HT1080 (cell line): Measurements from ENCODE around the gene NLRP5. TPM values are rescaled to one million over a fixed set of nuclear protein-coding genes. Genes with fewer than 3 reads are reported as not detected.

Experiments
- DNase-seq: peaks from one replicate; pipeline ENCODE4 v3.0.0-alpha.2; 2015; ENCODE audit warnings: low read depth
- total RNA-seq: library from RNA; depleted of rRNA; stranded (reverse); fragments of >200 nt; shearing (Covaris generic); gene quantifications from 2 replicates; pipeline ENCODE4 v1.2.3, GENCODE V29; 2014

The NLRP5 gene
- total RNA-seq, 1 experiment from 2014 or later = not detected

DNA sequence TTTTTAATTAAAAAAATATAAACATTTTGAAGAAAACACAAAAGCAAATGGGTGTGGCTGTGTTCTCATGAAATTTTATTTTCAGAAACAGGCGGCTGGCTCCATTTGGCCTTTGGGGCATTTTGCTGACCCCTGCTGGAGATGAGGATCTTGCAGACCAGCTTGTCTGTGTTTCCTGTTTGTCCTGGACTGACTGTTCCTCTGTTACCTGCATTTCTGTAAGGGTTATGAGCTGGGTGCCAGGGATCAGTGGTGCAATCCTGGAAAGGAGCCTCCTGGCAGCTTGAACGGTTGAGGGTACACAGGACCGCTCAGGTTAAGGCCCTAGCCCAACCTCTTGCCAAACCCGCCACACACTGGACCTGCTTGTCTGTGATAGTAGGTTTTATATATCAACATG lies 84.6 kb downstream of the NLRP5 start:
- peak; percentile 7 for DNase-seq

GRCh38 chr19:56076498-56076897 lies 89.9 kb downstream of the NLRP5 start:
- peak; percentile 44 for DNase-seq

DNA sequence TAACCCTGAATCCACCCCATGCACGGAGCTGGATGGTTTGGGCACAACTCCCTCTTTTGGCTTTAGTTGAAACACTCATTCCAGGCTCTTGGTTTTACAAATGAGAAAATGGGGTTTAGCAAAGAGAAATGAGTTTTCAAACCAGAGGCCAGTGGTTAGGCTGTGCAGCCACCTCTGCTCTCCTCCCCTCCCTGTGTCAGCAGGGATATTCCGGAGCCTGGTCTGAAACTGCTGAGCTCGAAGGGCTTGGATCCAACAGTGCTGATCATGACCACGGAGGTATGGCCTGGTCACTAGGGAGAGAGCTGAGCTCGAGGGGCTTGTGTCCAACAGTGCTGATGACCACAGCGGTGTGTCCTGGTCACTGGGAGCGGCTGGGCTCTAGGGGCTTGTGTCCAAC lies 93.0 kb downstream of the NLRP5 start:
- DNase-seq = no peak

DNA sequence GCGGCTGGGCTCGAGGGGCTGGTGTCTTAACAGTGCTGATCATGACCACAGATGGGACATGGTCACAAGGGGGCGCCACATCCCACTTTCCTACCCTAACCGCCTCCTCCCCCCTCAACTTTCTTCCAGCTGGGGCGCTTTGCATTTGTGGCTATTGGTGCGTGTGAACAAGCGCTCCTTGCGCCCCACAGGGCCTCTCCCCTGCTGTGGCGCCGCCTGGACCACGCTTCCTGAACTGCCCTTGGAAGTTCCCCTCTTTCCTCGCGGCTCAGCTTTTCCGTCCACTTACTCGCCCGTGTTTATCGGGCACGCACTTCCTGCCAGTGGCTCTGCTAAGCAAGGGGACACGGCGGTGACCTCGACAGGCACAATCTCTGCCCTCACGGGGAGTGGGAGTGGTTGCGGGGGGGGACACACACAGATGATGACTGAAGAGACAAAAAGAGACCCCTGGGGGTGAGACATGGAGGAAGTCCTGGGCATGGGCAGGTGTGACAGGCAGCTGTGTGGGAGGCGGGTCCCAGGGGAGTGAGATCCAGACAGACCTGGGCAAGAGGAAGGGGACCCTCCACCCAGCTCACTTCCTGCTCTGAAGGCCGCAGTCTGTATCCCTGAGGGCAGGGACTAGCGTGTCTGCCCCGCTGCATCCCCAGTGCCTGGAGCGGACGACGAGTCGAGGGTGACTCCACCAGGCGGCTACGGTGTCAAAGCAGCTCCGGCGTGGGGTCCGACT lies 94.3 kb downstream of the NLRP5 start:
- peak; percentile 51 for DNase-seq

GRCh38 chr19:56083668-56084067 lies 97.1 kb downstream of the NLRP5 start:
- no peak for DNase-seq

GRCh38 chr19:56084835-56085536 lies 98.4 kb downstream of the NLRP5 start:
- no peak for DNase-seq

- no peak for DNase-seq
Measured at GRCh38 chr19:56085571-56086275, 99.1 kb downstream of the NLRP5 start.

DNA sequence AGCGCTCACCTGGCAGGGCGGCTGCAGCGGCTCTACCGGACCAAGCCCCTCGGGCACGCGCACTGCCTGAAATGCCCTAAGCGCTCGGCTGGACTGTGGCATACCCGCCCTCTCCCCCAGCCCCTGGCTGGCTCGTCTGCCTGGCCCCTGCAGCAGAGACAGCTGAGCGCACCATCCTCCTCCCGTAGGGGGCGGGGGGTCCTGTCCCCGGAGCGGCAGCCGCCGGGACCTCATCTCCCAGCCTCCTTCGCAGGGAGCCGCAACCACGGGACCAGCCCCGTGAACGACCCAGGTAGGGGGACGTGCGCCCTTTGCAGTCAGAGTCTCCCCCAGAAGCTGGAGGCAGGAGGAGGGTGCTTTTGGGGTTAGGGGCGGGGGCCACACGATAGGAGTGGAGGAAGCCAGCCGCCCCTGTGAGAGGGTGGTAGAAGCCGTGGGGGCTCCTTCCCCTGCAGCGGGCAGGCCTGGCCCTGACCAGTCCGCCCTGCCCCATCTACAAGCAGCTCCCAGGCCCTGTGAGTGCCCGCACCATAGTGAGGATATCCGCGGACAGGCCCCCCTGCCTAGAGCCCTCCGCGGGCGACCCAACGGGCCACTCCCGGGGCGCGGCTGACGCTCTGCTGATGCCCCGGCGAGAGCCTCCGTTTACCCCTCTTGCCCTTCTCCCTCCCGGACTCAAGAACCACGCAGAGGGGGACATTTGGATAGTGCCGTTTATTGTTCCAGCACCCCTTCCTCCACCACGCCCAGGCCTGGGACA lies 100.3 kb downstream of the NLRP5 start:
- no peak for DNase-seq

GRCh38 chr19:56087647-56088496 lies 101.3 kb downstream of the NLRP5 start:
- DNase-seq = no peak

DNA sequence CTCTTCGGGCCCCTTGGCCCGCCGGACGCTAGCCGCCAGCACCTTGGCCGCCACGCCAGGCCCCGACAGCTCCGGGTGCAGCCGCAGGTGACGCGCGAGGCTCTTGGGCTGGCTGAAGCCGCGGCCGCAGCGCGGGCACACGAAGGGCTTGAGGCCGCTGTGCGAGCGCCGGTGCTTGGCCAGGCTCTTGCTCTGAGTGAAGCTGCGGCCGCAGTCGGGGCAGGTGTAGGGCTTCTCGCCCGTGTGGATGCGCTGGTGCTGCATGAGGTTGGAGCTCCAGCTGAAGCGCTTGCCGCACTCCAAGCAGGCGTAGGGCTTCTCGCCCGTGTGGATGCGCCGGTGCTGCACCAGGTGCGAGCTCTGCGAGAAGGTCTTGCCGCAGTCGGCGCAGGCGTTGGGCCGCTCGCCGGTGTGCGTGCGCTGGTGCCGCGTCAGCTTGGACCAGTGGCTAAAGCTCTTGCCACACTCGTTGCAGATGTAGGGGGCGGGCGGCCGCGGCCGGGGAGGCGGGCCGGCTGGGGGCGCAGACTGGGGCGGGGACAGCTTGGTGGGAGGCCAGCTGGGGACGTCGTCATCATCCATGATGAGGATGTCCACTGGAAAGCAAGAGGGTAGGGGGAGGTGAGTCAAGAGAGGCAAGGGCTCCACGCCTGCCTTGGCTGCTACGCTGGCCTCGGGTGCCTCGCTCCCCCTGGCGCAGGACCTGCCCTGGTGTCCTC lies 102.1 kb downstream of the NLRP5 start:
- no peak for DNase-seq

DNA sequence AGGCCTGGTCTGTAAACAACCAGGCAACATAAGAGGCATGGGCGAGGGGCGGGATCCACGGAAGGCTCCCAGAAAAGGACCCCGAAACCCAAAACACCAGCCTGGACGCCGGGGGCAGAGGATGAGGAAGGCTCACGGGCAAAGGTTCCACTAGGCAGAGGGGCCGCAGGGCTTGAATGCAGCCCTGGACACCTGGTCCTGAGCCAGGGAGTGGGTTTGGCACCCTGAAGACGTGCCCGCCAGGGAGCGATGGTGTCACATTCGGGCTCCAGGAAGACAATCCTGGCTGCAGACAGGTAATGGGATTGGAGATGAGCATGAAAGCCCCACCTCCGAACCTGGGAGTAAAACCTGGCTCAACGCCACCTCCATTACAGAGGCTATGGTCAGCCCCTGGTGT lies 102.8 kb downstream of the NLRP5 start:
- no peak for DNase-seq

- DNase-seq = no peak
Measured at GRCh38 chr19:56091066-56091490, 104.5 kb downstream of the NLRP5 start.

DNA sequence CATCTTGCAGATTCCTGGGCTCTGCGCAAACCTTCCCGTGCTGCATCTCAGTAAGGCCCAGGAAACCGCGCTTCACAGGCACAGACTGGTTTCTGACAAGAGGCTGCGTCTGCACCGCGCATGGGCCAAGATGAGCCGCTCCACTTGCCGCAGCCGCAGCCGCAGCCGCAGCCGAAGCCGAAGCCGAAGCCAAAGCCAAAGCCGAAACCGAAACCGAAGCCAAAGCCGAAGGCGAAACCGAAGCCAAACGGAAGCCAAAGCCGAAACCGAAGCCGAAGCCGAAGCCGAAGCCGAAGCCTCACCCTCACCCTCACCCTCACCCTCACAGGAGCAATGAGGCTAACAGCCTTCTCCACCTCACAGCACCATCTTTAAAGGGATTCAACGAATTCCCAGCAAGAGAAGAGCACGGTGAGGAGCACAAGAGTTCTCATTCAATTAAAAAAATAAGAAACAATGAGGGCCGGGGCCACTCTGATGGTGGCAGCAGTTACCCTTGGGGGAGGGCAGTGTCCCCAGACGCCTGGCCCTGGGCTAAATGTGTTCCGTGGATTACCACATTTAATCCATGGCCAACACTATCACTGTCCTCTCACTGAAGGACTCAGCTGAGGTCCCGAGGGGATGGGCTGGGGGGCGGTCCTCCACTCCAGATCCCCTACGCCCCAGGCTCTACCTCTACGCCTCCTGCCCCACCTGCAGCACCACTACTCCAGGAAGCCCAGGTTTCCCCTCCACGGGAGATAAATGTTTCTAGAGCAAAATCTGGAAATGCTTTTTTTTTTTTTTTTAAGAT lies 105.4 kb downstream of the NLRP5 start:
- DNase-seq = no peak

GRCh38 chr19:56092685-56093631 lies 106.4 kb downstream of the NLRP5 start:
- no peak for DNase-seq

GRCh38 chr19:56094449-56094848 lies 107.9 kb downstream of the NLRP5 start:
- DNase-seq = no peak

DNA sequence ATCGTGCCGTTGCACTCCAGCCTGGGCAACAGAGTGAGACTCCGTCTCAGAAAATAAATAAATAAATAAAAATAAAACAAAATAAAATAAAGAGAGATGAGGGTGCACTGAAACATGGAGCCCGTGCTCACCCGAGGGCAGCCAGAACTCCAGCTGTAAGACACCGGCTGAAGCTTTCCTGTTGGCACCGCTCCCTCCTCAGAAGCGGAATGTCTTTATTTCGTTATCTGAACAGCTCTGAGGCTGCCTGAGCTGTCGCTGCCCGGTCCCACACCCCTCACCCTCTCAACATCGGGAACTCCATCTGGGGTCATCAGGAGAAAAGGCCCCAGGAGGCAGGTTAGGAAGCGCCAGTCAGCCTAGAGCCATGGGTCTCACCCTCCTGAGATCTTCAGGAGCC lies 110.1 kb downstream of the NLRP5 start:
- no peak for DNase-seq

DNA sequence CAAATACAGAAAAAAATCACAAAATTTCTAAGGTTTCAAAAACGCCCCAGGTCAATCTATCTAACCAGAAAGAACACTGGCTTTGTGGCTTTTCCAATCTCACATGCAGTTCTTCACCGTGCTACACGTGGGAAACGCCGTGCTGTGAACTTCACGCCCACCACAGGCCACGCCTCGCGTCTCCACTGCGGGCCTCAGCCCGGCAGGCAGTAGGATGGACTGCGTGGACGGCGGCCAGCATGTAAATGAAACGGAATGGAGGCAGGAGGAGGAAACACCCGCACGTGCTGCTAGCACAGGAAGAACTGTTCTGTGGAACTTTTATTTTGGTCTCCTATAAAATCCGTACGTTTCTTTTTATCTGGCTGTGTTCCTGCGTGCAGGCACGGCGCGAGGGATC lies 110.7 kb downstream of the NLRP5 start:
- no peak for DNase-seq

GRCh38 chr19:56097776-56098175 lies 111.2 kb downstream of the NLRP5 start:
- DNase-seq = no peak
